ENCODE results near the gene USP24.
"Not testable (repeated sequence)": the region's sequence is repeated elsewhere in the genome, so short reads cannot be mapped to it uniquely, and the experiment has no call there.

The USP24 gene

DNA sequence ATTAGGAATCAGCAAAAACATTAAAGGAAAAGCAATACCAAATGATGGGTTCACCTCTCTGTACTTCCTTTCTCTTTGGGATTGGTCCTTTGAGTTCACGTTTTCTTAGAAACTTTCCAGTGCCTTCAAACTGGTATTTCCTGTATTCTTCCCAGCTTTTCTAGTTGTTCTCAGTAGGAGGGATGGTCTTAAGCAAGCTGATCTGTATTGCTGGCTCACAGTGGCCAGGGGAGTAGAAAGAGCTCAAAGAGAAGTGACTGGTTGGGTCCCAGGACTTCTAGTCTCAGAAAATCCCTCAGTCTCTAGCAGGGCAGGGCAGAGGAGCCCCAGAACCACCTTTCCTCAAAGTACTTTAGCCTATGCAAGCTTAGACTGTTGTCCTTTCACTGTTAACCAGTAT, 10.1 kb upstream of the USP24 start:
- no peak for DNase-seq

DNA sequence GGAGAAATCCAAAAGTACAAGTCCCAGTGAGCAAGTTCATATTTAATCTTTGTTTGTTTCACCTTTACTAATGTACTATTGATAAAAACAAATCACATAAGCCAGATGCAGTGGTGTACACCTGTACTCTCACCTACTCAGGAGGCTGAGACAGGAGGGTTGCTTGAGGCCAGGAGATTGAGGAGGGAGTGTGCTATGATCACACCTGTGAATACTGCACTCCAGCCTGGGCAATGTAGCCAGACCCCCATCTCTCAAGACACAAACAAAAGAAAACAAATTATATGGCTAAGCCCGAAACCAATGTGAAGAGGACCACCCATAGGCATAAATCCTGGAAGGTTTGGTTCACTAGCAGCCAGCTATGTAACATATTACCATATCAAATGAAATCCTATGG, 9.6 kb upstream of the USP24 start:
- DNase-seq = no peak

DNA sequence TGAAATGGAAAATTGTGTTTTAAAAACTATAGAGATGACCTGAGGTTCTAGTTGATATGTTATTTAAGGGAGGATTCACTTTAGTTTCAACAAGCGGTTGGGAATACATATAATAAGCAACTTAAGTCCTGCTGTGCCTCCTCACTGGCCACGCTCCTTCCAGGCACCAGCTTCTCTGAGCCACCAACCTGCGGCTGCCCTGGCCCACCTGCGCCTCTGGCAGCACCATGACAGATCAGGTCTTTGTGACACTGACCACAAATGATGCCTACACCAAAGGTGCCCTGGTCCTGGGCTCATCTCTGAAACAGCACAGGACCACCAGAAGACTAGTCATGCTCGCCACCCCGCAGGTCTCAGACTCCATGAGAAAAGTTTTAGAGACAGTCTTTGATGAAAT, 7.0 kb upstream of the USP24 start:
- no peak for DNase-seq

- DNase-seq = no peak
Measured at GRCh38 chr1:55217226-55217986, 2.2 kb upstream of the USP24 start.

DNA sequence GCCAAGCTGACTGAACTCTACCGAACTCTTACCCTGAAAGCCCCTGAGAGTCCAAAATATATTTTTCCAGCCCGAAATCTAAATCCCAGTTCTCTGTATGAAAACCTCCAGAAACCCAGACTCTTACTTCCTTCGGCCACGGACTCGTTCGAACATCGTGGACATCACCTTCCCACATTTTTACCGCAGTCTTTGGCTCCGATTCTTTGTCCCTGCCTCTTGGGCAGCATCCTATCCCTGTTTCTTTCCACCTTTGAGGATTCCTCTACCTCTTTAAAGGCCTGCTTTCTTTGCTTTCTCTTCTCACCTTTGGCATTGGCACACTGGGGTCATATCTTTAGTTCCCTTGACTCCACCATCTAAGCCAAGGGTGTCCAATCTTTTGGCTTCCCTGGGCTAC, 932 bp upstream of the USP24 start:
- DNase-seq = no peak

- DNase-seq = no peak
Measured at GRCh38 chr1:55214934-55215193, 300 bp downstream of the USP24 start.

GRCh38 chr1:55214212-55214933, 791 bp downstream of the USP24 start:
- peak in 1 of 2 experiments; percentile 28 for DNase-seq

DNA sequence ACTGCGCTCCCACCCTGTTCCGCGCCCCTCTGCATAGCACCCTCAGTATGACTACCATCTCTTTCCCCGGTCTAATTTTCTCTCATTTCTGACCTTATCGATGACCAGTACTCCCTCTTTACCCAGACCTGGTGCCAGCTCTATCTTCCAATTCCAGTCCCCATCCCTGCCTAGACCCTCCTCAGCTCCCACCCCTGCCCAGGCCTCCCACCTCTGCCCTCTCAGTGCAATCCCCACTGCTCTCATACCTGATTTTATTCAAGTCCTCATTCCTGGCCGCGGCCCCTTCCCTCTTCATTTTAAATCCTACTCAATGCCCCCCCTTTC, 1.3 kb downstream of the USP24 start:
- no peak for DNase-seq

DNA sequence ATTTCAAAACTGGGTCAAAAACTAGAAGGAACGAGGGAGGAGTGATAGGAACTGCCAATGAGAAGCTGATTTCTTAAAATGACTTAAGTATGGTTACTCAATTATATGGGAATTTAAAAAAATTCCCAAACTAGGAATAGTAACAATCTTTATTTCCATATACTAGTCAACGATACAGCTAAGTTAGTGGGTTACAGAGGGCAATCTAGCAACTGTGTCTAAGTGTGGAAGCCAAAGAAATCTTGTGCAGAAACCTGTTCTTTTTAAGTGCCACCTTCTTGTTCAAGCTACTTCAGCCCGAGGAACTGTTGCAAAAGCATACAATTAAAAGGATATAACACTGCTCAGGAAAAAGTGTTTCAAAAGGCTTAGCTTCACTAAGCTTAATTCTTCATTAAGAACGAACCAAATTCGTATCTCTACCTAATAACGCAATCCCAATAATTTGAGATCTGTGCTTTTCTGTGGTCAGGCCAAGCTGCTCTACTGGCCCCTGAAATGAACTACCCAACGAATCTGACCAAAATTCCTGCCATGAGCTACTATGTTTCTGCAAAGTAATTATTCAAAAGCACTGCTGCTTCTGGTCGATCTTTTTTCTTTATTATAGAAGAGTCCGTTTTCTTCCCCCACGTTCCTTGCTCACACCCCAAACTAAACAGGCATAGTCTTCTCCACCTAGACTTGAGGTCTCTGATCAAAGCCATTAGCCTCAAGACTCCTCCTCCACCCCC, 1.8 kb downstream of the USP24 start:
- no peak for DNase-seq

- DNase-seq = no peak
Measured at GRCh38 chr1:55212349-55213150, 2.6 kb downstream of the USP24 start.

DNA sequence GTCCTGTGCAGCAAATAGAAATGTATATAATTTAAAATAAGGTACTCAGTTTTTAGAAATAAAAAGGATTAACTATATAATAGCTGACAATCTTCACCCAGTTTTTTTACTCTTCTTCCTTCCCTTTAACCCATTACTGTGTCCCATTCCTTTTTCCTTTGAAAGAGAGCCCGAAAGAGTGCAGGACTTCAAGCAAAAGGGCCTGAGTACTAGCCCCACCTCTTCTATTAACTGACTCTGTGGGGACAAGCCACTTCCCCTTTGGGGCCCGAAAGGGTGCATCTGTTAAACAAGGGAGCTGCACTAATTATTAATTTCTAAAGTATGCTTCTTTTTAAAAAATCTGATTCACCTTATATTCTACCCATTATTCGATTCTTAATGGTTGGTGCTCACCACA, 3.3 kb downstream of the USP24 start:
- DNase-seq = no peak

DNA sequence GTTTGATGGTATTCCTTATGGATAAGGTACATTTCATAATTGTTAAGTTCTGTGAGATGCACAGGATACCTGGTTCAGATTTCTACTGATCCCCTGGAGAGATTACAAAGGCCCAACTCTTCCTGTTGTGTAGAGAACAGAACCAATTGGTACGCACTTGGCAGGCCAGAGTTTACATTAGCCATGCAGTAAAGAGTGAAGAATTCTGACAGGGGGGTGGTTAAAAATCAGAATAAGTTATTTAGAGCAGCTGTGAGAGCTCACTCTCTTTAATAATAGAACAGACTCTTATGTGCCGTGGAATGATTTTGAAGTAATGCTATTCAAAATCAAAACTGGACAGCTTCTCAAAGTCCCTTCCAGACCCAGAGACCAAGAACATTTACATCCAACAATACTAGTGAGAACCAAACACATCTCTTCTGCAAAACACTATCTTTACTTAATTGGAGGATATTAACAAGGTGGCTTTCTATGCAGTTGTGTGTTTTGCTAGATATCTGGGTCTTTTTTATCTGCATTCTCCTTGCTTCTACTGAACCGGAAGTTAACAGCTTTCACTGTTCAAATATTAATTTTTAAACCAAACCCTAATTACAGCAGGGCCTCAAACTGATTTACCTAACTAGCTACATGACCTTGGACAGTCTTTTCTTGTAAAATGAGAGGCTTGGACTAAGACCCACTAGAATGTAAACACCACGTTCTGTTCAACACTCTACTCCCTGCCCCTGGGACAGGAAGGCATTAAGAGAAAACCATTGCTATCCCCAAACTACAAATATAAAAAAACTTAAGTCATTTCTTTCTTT, 4.0 kb downstream of the USP24 start:
- no peak for DNase-seq

DNA sequence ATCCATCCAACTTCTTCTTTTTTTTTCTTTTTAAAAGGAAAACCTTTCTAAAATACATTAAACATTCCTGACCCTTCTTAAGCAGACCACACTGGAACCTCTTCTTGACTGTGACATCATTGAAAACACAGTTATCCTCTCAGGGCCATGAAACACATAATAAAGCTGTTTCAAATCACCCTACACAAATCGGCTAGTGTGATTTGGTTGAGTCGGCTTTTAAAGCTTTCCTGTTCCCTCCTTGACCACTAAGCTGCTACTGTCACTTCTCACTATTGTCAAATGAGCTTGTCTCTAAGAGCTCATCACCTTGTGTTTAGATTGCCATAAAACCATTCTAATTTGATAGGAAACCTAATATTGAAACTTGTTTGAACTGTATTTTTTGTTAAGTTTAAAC, 5.9 kb downstream of the USP24 start:
- no peak for DNase-seq

DNA sequence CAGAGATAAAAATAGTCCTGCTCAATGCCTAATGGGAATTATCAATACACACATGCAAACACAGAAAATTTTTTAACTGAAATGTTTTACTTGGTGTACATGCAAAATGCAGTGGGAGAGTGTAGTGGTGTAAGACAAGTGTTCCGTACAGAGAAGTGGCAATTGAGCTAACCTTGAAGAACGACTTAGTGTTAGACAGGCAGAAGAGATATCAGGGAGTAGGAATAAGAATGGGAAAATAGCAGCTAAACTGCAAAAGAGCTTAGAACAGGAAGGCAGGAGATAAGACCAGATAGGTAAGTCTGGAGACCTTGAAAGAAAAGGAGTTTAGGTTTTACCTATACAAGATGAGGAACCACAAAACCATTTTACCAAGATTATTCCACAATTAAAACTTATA, 9.0 kb downstream of the USP24 start:
- DNase-seq = no peak

GRCh38 chr1:55204997-55205396, 10.2 kb downstream of the USP24 start:
- DNase-seq = no peak

DNA sequence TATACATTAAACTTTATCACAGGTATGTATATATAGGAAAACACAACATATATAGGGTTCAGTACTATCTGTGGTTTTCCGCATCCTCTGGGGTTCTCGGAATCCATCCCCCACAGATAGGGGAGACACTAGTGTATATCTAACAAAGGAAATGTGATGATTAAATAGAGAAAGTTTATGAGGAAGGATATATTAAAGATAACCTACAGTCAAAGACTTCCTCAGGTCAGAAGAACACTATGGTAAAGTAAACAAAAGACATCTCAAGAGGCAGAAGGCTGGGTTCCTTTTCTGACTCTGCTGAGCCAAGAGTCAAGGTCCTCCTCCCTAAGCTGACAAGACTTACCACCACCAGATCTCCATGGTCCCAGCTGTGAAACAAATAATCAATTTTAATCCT, 12.1 kb downstream of the USP24 start:
- DNase-seq = no peak

DNA sequence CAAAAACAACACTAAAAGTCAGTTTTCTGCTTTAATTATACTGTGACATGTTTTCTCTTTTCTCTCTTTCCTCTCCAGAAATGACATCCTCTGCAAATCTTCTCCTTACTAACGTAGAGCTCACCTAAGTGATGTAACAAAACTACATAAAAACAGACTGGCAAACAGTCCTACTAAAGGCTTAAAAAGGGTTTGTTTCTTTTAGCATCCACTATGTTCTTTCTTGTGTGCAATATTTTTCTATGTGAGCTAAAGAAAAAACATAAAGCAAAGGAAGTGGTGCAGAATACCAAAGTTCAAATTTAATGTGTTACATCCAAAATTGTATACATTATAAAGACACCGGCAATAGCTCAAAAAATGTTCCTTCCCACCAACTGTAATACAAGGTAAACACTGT, 14.5 kb downstream of the USP24 start:
- no peak for DNase-seq

- DNase-seq = not testable (repeated sequence)
Measured at GRCh38 chr1:55199735-55200134, 15.4 kb downstream of the USP24 start.

DNA sequence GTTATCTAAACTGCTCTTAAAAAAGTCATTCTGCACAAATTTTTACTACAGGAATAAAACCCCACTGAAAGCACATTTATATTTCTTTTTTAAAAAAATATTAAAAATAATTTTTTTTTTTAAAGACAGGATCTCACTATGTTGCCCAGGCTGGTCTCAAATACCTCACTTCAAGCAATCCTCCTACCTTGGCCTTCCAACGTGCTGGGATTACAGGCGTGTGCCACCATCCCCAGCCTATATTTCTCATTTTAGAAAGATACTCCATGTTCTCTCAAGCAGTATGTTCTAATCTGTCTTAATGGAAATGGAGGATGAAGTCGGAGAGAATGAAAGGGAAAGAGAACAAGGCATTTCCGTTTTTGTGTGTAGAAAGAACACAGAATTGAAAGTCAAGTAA, 17.1 kb downstream of the USP24 start:
- DNase-seq = no peak

- DNase-seq = no peak
Measured at GRCh38 chr1:55197099-55197498, 18.1 kb downstream of the USP24 start.

DNA sequence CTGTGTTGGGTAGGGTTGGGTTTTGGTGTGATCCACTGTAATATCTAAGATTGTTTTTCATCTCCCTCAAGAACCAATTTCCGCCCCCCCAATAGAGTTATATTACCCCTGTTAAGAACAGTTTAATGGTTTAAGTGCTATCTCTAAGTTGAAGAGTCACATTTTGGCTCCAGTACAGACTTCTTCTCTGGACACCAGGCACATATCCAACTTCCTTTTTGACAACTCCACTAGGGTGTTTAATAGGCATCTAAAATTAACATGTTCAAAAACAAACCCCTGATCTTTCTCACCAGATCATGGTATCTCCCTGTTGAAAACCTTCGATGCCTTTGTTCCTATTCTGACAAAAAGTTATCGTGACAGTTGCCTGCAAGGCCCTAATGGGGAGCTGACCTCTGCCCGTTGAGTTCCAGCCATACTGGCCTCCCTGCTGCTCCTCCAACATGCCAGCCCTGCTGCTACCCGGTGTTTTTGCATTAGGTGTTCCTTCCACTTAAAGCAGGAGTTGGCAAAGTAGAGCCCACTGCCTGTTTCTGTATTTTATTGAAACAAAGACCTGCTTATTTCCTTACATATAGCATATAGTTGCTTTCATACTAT, 18.6 kb downstream of the USP24 start:
- peak in 1 of 2 experiments; percentile 25 for DNase-seq

- no peak for DNase-seq
Measured at GRCh38 chr1:55195521-55196233, 19.5 kb downstream of the USP24 start.
